HG03558 (cell line): ENCODE measurements around the gene EVA1A.

ENCODE experiments used
- ATAC-seq: cut with Tn5 transposase; IDR thresholded peaks from one replicate; pipeline ENCODE4 v1.9.1; 2021; ENCODE audit warnings: moderate number of reproducible peaks; ENCODE audit not compliant: unreplicated experiment; ENCODE audit errors: extremely low read depth

Gene EVA1A, protein sequence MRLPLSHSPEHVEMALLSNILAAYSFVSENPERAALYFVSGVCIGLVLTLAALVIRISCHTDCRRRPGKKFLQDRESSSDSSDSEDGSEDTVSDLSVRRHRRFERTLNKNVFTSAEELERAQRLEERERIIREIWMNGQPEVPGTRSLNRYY

GRCh38 chr2:75560768-75561565 lies at the start of gene EVA1A:
Gene EVA1A (minus strand): TSS chr2:75560939. CDS start chr2:75518140, 42,799 bp downstream.
- ATAC-seq = no peak

DNA sequence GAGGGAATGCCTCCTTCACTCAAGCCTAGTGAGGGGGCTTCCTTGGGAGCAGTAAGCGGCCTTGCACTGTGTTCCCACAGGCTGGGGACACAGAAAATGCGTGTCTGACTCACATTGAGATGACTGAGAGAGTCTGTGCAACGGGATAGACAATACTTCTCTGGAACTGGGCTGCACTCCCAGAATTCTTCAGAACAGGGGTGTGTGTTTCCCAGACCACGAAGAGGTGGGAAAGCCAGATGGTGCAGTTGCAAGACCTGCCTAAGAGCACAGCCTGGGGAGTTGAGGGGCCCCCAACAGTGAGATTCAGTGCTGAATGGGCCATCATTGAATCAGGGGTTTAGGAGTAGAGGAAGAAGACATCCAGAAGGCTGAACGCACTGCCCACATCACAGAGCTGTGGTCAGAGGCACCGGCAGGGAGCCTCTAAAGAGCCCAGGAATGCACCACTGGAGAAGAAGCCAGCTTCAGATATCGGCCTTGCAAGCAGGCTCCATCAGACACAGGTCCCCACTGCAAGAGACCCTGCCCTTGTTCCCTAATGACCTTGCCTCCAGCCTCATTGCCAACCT lies 49.3 kb upstream of the EVA1A start:
- no peak for ATAC-seq

DNA sequence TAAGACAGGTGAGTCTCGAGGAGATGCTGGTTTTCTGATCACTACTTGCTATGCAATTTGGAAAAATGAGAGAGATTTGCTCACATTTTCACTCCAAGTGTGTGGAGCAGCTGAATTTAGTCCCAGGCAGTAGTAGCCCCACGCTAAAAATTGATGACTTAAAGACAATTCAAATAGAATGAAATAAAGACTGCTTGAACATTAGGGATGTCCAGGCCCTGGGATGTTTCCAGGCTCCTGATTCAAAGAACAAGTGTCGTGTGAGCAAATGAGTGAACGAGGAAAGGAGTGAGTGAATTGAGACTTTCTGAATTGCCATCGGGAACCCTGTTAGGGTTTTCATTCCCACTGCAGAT lies 48.6 kb upstream of the EVA1A start:
- no peak for ATAC-seq

GRCh38 chr2:75608684-75609333 lies 48.1 kb upstream of the EVA1A start:
- peak; percentile 56 for ATAC-seq

DNA sequence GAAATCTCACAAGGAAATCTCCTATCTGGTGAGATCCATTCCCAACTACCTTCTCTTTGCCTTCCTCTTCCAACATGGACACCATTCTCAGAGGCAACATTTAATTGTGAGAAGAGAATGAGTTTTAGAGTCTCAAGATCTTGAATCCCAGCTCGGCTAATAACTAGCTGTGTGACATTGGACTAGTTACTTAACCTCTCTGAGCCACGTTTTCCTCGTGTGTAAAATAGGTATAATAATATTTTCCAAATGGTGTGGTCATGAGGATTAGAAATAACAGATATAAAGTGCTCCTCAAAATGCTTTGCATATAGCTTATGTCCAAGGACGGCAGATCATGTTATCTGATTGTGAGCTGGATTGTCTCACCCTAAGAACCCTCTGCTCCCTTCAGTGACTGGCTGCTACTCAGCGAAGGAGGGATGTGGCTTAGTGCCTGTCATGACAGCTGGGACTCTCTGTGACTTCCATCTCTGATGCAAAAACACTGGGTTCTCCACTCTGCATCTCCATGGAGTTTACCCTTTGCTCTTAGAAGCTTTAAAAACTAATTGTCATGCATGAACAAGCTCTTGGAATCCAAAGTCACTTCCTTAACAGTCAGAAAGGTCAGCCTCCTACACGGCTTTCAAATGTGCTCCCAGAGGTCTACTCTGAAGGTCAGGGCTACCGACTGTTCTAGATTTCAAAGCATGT lies 47.4 kb upstream of the EVA1A start:
- no peak for ATAC-seq

DNA sequence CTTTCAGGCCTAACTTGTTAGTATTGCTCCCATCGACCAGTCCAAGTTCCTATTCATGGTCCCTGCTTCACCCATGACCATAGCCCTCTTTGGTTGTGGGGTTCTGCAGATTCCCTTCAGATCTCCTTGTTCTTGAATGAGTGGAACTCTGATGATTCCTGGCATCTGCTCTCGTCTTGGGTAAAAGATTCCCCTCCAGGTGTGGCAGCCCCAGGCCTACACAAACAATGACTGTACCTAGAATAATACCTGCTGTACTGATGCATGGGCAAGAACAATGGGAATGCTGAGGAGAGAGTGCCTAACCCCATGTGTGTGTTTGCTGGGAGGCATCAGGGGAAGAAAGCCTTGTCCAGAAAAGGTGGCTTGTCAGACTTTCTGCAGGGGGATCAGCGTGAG lies 46.7 kb upstream of the EVA1A start:
- ATAC-seq = no peak

DNA sequence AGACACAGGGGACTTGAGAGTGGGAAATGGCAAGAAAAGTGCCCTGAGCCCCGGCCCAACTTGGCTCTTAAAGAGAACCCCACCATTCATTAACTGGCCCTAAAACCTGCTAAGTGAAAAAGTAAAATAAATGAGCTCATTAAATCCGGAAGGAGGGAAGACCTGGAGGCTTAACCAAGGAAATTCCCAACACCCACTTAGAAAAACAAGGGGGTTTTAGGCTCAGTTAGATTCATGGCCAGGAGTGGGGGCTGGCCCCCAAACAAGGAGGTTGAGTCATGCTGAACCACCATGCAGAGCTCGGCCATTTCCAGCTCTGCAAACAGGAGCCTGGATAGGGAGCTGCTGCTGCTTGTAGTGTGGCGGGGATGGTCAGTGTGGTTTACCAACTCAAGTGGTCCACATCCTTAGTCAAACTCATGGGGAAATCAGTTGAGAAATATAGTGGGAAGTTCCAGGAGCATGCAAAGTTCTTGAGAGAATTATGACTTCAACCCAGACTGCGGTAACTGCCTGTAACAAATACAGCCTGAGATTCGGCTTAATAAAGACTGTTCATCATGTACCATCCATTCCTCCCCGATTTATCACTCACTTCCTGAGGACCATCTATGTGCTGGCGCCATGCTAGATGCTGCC lies 46.1 kb upstream of the EVA1A start:
- ATAC-seq = no peak

- no peak for ATAC-seq
These were observed 45.2 kb upstream of the EVA1A start for GRCh38 chr2:75605770-75606529.

DNA sequence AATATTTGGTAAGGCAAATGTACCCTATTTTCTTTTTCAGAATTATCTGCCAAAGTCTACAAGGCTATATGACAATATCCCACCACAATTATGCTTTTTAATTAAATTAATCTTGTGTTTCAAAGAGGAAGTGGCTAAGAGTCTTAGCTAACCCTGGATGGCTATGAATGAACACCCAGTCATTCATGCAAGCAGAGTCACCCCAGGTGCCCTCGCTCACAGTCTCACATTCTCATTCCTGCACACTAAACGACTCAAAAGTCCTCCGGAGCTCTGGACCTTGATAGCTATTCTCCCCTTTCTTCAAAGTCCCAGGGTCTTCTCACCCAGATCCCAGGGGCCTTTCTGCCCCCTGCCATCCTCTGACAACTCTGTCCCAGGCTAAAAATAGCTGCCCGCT lies 43.7 kb upstream of the EVA1A start:
- ATAC-seq = no peak

DNA sequence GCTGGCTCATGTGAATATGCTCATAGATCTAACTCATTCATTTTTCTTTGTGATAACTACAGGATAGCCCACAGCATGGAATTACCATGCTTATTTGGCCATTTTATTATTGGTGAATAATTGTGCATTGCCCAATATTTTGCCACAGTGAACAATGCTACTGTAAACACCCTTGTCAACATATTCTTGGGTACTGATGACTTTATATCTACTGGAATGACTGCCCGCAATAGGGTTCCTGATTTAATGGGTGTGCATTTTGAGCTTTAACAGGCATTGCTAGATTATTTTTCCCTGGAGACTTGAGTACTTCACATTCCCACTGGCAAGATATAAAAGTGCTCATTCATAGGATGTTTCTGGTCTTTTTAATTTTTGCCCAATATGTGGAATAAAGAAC lies 42.7 kb upstream of the EVA1A start:
- no peak for ATAC-seq

GRCh38 chr2:75602724-75603342 lies 42.1 kb upstream of the EVA1A start:
- ATAC-seq = no peak

- ATAC-seq = no peak
These were observed 39.8 kb upstream of the EVA1A start for GRCh38 chr2:75600461-75601011.

- ATAC-seq = no peak
These were observed 37.9 kb upstream of the EVA1A start for GRCh38 chr2:75598589-75599155.

DNA sequence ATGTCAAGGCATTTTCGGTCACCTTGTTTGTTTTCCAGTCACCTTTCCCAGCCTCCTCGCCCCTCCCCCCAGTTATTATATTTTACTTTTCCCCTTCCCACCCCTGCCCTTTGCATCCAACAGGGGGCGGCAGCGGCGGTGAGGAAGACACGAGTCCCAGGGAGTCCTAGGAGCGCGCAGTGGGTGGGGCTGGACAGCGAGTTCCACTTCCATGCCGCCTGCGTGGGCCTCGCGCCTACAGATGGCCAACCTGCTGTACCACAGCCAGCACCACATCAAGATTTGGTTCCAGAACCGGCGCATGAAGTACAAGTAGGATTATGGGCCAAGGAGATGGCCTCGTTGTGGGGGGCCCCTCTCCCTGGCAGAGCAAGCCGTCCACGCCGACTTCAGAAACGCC lies 37.2 kb upstream of the EVA1A start:
- ATAC-seq = no peak

GRCh38 chr2:75596784-75597183 lies 36.0 kb upstream of the EVA1A start:
- ATAC-seq = no peak

DNA sequence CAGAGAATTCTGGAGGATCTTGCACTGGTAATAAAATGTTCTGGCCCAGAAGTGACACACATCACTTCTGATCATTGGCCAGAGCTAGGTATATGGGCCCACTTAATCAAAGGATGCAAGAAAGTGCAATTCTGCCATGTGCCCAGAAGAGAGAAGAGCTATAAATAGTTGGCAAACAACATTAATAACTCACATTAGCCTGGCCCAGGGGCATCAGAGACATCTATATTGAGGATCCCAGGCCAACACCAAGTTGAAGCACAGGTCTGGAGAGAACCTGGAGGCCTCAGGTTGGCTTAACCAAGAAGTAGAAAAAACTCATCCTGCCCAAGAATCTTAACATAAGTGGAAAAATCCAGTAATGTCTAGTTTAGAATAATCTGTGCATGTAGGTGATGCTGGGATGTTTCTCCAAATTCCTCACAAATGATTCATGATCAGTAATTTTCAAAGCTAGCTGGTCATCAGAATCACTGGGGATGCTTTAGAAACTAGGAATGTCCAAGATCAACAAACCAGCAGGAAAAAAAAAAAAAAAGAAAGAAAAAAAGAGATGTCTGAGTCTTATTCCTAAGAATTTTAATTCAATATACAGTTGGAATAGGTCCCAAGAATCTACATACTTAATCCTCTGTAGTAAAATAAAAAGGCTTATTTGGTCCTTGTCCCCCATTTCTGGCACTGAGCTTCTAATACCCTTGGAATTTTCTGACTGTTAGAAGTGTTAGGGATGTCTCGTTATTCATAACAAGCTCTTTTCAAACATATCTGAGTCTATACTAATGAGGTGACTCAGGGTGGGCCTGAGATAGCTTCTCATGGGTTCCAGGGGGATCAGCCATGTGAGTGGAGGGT lies 35.0 kb upstream of the EVA1A start:
- no peak for ATAC-seq

- ATAC-seq = no peak
These were observed 33.9 kb upstream of the EVA1A start for GRCh38 chr2:75594596-75594995.

DNA sequence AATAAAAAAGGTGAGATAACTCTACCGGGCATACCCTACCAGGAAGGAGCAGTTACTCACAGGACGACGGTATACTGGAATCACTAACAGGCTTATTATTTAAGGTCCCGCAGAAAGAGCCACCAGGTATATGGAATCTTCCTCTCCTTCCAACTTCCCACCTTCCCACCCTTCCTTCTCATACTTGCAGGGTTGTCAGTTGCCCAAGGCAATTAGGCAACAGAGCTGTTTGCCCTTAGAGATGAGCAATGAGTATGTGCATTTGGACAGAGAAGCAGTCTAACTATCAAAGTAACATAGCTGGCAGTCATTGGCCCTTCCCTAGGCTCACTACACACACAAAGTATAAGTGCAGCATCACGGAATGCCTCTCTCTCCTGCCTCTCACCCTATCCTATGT lies 32.1 kb upstream of the EVA1A start:
- no peak for ATAC-seq
